Heart left ventricle (tissue), 16 donors: ENCODE data around the gene DPH2. TPM values are rescaled to one million over a fixed set of nuclear protein-coding genes. Genes with fewer than 3 reads are reported as not detected.

Source experiments
- ATAC-seq, 4 donors: fragments of 200-7000 bp; cut with Tn5 transposase; one replicate each; pipeline ENCODE4 v1.9.1; 2020 to 2022; ENCODE audit warnings: moderate library complexity in 4 of 4, mild to moderate bottlenecking in 3 of 4, moderate number of reproducible peaks in 1 of 4
- DNase-seq, 5 donors: peaks; one replicate each; pipeline ENCODE4 v3.0.0-alpha.2; 2020
- H3K27ac ChIP-seq, 12 donors: fragments of 200-600 bp; sonication (generic) in 4 of 12; one replicate each; pipeline versions ENCODE4 v1.5.0 to v1.8.0; 2016 to 2022; ENCODE audit warnings: mild to moderate bottlenecking in 2 of 12
- H3K27me3 ChIP-seq, 9 donors: fragments of 200-600 bp; sonication (generic) in 2 of 9; one replicate each; pipeline versions ENCODE4 v1.5.1 to v1.8.0; 2016 to 2022; ENCODE audit warnings: mild to moderate bottlenecking in 3 of 9
- H3K36me3 ChIP-seq, 9 donors: fragments of 200-600 bp; sonication (generic) in 2 of 9; one replicate each; pipeline versions ENCODE4 v1.5.0 to v1.8.0; 2018 to 2022; ENCODE audit warnings: mild to moderate bottlenecking in 2 of 9
- H3K4me1 ChIP-seq, 12 donors: fragments of 200-600 bp; sonication (generic) in 4 of 12; one replicate each; pipeline versions ENCODE4 v1.5.0 to v1.8.0; 2016 to 2022; ENCODE audit warnings: mild to moderate bottlenecking in 3 of 12
- H3K4me3 ChIP-seq, 12 donors: fragments of 200-600 bp; sonication (generic) in 4 of 12; one replicate each; pipeline versions ENCODE4 v1.5.0 to v1.8.0; 2017 to 2022; ENCODE audit warnings: mild to moderate bottlenecking in 9 of 12, moderate library complexity in 4 of 12
- H3K9me3 ChIP-seq, 12 donors: fragments of 200-600 bp; sonication (generic) in 4 of 12; one replicate each; pipeline versions ENCODE4 v1.5.0 to v1.8.0; 2016 to 2022; ENCODE audit warnings: mild to moderate bottlenecking in 1 of 12
- CTCF ChIP-seq, 12 donors: fragments of 200-600 bp; sonication (generic) in 4 of 12; IDR thresholded peaks; one replicate each; pipeline versions ENCODE4 v1.5.0 to v1.8.0; 2018 to 2022; ENCODE audit warnings: antibody characterized with exemption in 12 of 12, mild to moderate bottlenecking in 5 of 12
- POLR2A ChIP-seq, 2 donors: fragments of 450-650 bp; IDR thresholded peaks; one replicate each; pipeline ENCODE4 v1.6.1; 2017; ENCODE audit warnings: antibody characterized with exemption in 2 of 2, mild to moderate bottlenecking in 2 of 2, moderate library complexity in 2 of 2
- WGBS, 4 donors: extraction: QIAGEN DNeasy Blood & Tissue Kit in 2 of 4; methylation state at CpG; one replicate each; pipeline versions ENCODE4 v1.1.5 to v1.1.7; 2013 to 2018; 5-methylcytosine and 5-hydroxymethylcytosine counted together
- intact Hi-C, 10 donors: fragments of 100-400 bp; cut with DNase I; formaldehyde crosslinking; loops; one replicate each; pipeline versions ENCODE4 v1.11.1 to v1.14.2; 2022
- polyA plus RNA-seq, 2 donors: library from polyadenylated mRNA; stranded (reverse); fragments of 200-250 nt; gene quantifications; one replicate each; pipeline ENCODE4 v1.2.3, GENCODE V29; 2013
- total RNA-seq, 9 donors: library from RNA; depleted of rRNA in 2 of 9; stranded (reverse); fragments of >200 nt in 2 of 9; fragmentation: NEBNext Ultra II Directional in 3 of 9; extraction: Animal tissue kit (Norgen Biotek cat#: 25700) in 3 of 9; gene quantifications; one replicate each; pipeline versions ENCODE4 v1.1.0 to v1.2.4, GENCODE V29; 2016 to 2023
- donor health status: ischemic (EF 13 %, LVEDD 7.1; RV severe dilation, severe dysfunction).
- donor health status: healthy with polysubstance abuse.
- donor health status: DM: no; HTN: yes; CAD: no.
- donor health status: DM: no; HTN: no; CAD: no.
- donor health status: ischemic (EF 25% LVEDD 6.9; RV normal size, moderate dysfunction).
- donor health status: ischemic (EF 25% LVEDD 5.7; RV mildly dilated, moderate dysfunction).
- donor health status: healthy.
- donor health status: DM: yes; HTN: yes; CAD: no.
- donor health status: ischemic (EF 35%, LVEDD 5.7; RV mildly dilated, moderate dysfunction).
- donor health status: nonischemic (EF 11% LVEDD 7.7; RV severe dilation, severe dysfunction).
- donor health status: DM: yes; HTN: yes; CAD: no.
- donor health status: PGD.
- donor health status: ischemic (EF 29% LVEDD 5.4; RV normal size, mild dysfunction).
- donor health status: nonischemic (EF 23%, LVEDD 6.1; RV moderate dilation, normal function).

The DPH2 gene
- total and polyA plus RNA-seq, 11 donors: 8.0 to 65.6 (median 14.7) TPM

- H3K4me1 ChIP-seq: peaks cover 3 to 59% (median 44%) of the 10 kb centered on the region in 12 donors
- H3K27me3 ChIP-seq: no peaks in the 10 kb centered on the region
- no peak overlapping the region for H3K4me3 ChIP-seq
- H3K36me3 ChIP-seq: peaks cover 0 to 37% (median 27%) of the 10 kb centered on the region in 9 donors
- DNase-seq (no peak), ATAC-seq (no peak)
- intact Hi-C loops: no loop called here
- no peaks in the 10 kb centered on the region for H3K9me3 ChIP-seq
- no peak for TF ChIP-seq POLR2A (IDR thresholded peaks at IDR 0.05)
- no peak for TF ChIP-seq CTCF (IDR thresholded peaks at IDR 0.05)
- no peak overlapping the region for H3K27ac ChIP-seq
- WGBS, 4 donors: 92 to 95% (median 93%) methylated on average over 8 of the region's 8 CpGs
These were observed 7.1 kb downstream of the DPH2 start for GRCh38 chr1:43976890-43977289.

GRCh38 chr1:43977376-43978263, 7.8 kb downstream of the DPH2 start:
- H3K4me3 ChIP-seq: peak overlapping the region in 2 of 12 donors; percentile 4 to 69
- peaks cover 0 to 30% (median 22%) of the 10 kb centered on the region in 9 donors for H3K36me3 ChIP-seq
- TF ChIP-seq POLR2A (IDR thresholded peaks at IDR 0.05) (no peak), CTCF (IDR thresholded peaks at IDR 0.05) (no peak)
- DNase-seq: no peak
- no peak overlapping the region for H3K27ac ChIP-seq
- no peaks in the 10 kb centered on the region for H3K9me3 ChIP-seq
- intact Hi-C loops: no loop called here
- H3K4me1 ChIP-seq: peaks cover 3 to 59% (median 44%) of the 10 kb centered on the region in 12 donors
- WGBS, 4 donors: 79 to 92% (median 85%) methylated on average over 9 of the region's 9 CpGs
- no peak for ATAC-seq
- no peaks in the 10 kb centered on the region for H3K27me3 ChIP-seq

- Histone ChIP-seq H3K9me3 (no peaks in the 10 kb centered on the region), H3K27ac (peak overlapping the region in 2 of 12 donors; percentile 55 to 72), H3K4me1 (peaks cover 3 to 59% (median 44%) of the 10 kb centered on the region in 12 donors), H3K4me3 (peak overlapping the region in 6 of 12 donors; percentile 4 to 91 (median 58)), H3K36me3 (peaks cover 0 to 29% (median 19%) of the 10 kb centered on the region in 9 donors), H3K27me3 (no peaks in the 10 kb centered on the region)
- ATAC-seq (no peak), DNase-seq (no peak)
- intact Hi-C loops: no loop called here
- WGBS, 4 donors: 74 to 77% (median 76%) methylated on average over 5 of the region's 5 CpGs
- TF ChIP-seq CTCF (IDR thresholded peaks at IDR 0.05): no peak
- TF ChIP-seq POLR2A (IDR thresholded peaks at IDR 0.05): no peak
These were observed 8.4 kb downstream of the DPH2 start for GRCh38 chr1:43978264-43978550.

GRCh38 chr1:43978551-43979260, 8.9 kb downstream of the DPH2 start, which contains the start of gene B4GALT2:
Gene B4GALT2, plus strand, starts transcription at chr1:43979210. Its CDS starts 1,951 bp downstream, at chr1:43981161.
- H3K36me3 ChIP-seq: peaks cover 0 to 29% (median 19%) of the 10 kb centered on the region in 9 donors
- peak within 1 kb of the TSS in 11 of 12 donors; percentile 34 to 76 (median 60) for H3K27ac ChIP-seq
- peaks cover 3 to 57% (median 43%) of the 10 kb centered on the region in 12 donors for H3K4me1 ChIP-seq
- peak within 1 kb of the TSS; percentile 61 to 97 (median 79) for H3K4me3 ChIP-seq
- peak in 4 of 5 donors; percentile 42 to 58 (median 54) for DNase-seq
- H3K27me3 ChIP-seq: no peaks in the 10 kb centered on the region
- TF ChIP-seq POLR2A (IDR thresholded peaks at IDR 0.05): no peak
- peak in 1 of 4 donors; percentile 3 for ATAC-seq
- no peaks in the 10 kb centered on the region for H3K9me3 ChIP-seq
- intact Hi-C loops: no loop called here
- WGBS, 4 donors: 6 to 10% (median 8%) methylated on average over 24 to 54 of the region's 54 CpGs
